H9 (cell line): ENCODE measurements around the gene TMEM63B. TPM values are rescaled to one million over a fixed set of nuclear protein-coding genes. Genes with fewer than 3 reads are reported as not detected.

Source experiments
- DNase-seq: peaks from one replicate; pipeline ENCODE4 v3.0.0-alpha.2; 2017
- H2AFZ ChIP-seq: one replicate; pipeline ENCODE4 v1.6.1; 2013; ENCODE audit warnings: mild to moderate bottlenecking, low read length, control low read depth, moderate library complexity
- H2AK5ac ChIP-seq: 2 replicates; pipeline ENCODE4 v1.6.1; 2013; ENCODE audit warnings: low read length, control low read depth, mixed read lengths; ENCODE audit not compliant: insufficient read length
- H2BK120ac ChIP-seq: one replicate; pipeline ENCODE4 v1.6.1; 2013; ENCODE audit warnings: low read depth, mild to moderate bottlenecking, low read length, control low read depth, inconsistent platforms; ENCODE audit not compliant: poor library complexity, severe bottlenecking
- H2BK12ac ChIP-seq: 2 replicates; pipeline ENCODE4 v1.6.1; 2013; ENCODE audit warnings: low read length, control low read depth, mixed read lengths, low read depth; ENCODE audit not compliant: insufficient read length
- H2BK15ac ChIP-seq: 2 replicates; pipeline ENCODE4 v1.6.1; 2013; ENCODE audit warnings: low read depth, low read length, control low read depth
- H2BK20ac ChIP-seq: one replicate; pipeline ENCODE4 v1.6.1; 2013; ENCODE audit warnings: low read depth, mild to moderate bottlenecking, low read length, control low read depth, inconsistent platforms; ENCODE audit not compliant: poor library complexity, severe bottlenecking
- H2BK5ac ChIP-seq: 2 replicates; pipeline ENCODE4 v1.6.1; 2013; ENCODE audit warnings: low read length, control low read depth, mixed read lengths; ENCODE audit not compliant: insufficient read length
- H3K14ac ChIP-seq: 2 replicates; pipeline ENCODE4 v1.6.1; 2013; ENCODE audit warnings: low read length, control low read depth; ENCODE audit not compliant: insufficient read depth
- H3K18ac ChIP-seq: 2 replicates; pipeline ENCODE4 v1.6.1; 2013; ENCODE audit warnings: low read depth, mild to moderate bottlenecking, mixed read lengths, low read length, control low read depth; ENCODE audit not compliant: insufficient read length
- H3K23ac ChIP-seq: 2 replicates; pipeline ENCODE4 v1.6.1; 2013; ENCODE audit warnings: low read length, control low read depth, mixed read lengths, low read depth; ENCODE audit not compliant: insufficient read length
- H3K23me2 ChIP-seq: 2 replicates; pipeline ENCODE4 v1.6.1; 2013; ENCODE audit warnings: low read depth, mild to moderate bottlenecking, mixed read lengths, low read length, control low read depth; ENCODE audit not compliant: insufficient read length, poor library complexity, severe bottlenecking
- H3K27ac ChIP-seq: 2 replicates; pipeline ENCODE4 v1.5.1; 2013; ENCODE audit warnings: low read length, control low read depth, mixed read lengths, low read depth; ENCODE audit not compliant: insufficient read length
- H3K27me3 ChIP-seq: 2 replicates; pipeline ENCODE4 v1.6.1; 2013; ENCODE audit warnings: low read length, control low read depth, inconsistent platforms; ENCODE audit not compliant: insufficient read depth
- H3K4ac ChIP-seq: 2 replicates; pipeline ENCODE4 v1.6.1; 2013; ENCODE audit warnings: low read depth, mild to moderate bottlenecking, control low read depth, inconsistent platforms, low read length, moderate library complexity
- H3K4me1 ChIP-seq: 2 replicates; pipeline ENCODE4 v1.6.1; 2013; ENCODE audit warnings: low read length, control low read depth, inconsistent platforms; ENCODE audit not compliant: insufficient read depth
- H3K4me2 ChIP-seq: 2 replicates; pipeline ENCODE4 v1.6.1; 2013; ENCODE audit warnings: low read length, control low read depth, mixed read lengths; ENCODE audit not compliant: insufficient read length, insufficient read depth
- H3K56ac ChIP-seq: 2 replicates; pipeline ENCODE4 v1.6.1; 2013; ENCODE audit warnings: low read depth, mild to moderate bottlenecking, mixed read lengths, low read length, control low read depth; ENCODE audit not compliant: insufficient read length
- H3K79me1 ChIP-seq: 2 replicates; pipeline ENCODE4 v1.6.1; 2013; ENCODE audit warnings: low read depth, mild to moderate bottlenecking, moderate library complexity, low read length, control low read depth, inconsistent platforms; ENCODE audit not compliant: insufficient read depth, poor library complexity, severe bottlenecking
- H3K79me2 ChIP-seq: 2 replicates; pipeline ENCODE4 v1.6.1; 2013; ENCODE audit warnings: low read length, control low read depth, inconsistent platforms; ENCODE audit not compliant: insufficient read depth
- H3K9ac ChIP-seq: 2 replicates; pipeline ENCODE4 v1.6.1; 2013; ENCODE audit warnings: low read length, control low read depth, mixed read lengths; ENCODE audit not compliant: insufficient read length; ENCODE audit errors: extremely low read depth
- H3K9me3 ChIP-seq: one replicate; pipeline ENCODE4 v1.6.1; 2013; ENCODE audit warnings: low read depth, low read length, inconsistent platforms; ENCODE audit not compliant: control insufficient read depth
- H3T11ph ChIP-seq: one replicate; pipeline ENCODE4 v1.6.1; 2013; ENCODE audit warnings: mild to moderate bottlenecking, low read length, control low read depth, inconsistent platforms
- H4K20me1 ChIP-seq: one replicate; pipeline ENCODE4 v1.6.1; 2013; ENCODE audit not compliant: control insufficient read depth, insufficient read length, insufficient read depth
- H4K5ac ChIP-seq: 2 replicates; pipeline ENCODE4 v1.6.1; 2013; ENCODE audit warnings: low read depth, mild to moderate bottlenecking, mixed read lengths, low read length, control low read depth; ENCODE audit not compliant: insufficient read length
- H4K8ac ChIP-seq: replicated peaks from 2 replicates; pipeline ENCODE4 v1.6.1; 2013; ENCODE audit warnings: low read length, control low read depth, mixed read lengths, low read depth; ENCODE audit not compliant: insufficient read length
- H4K91ac ChIP-seq: 2 replicates; pipeline ENCODE4 v1.6.1; 2013; ENCODE audit warnings: low read depth, mild to moderate bottlenecking, moderate library complexity, mixed read lengths, low read length, control low read depth; ENCODE audit not compliant: insufficient read length
- H3K27ac Mint-ChIP-seq, 3 experiments: 2 replicates in 2 of 3; 3 replicates in 1 of 3; pipeline ENCODE4 v1.8.0; 2020 to 2021; ENCODE audit warnings: mixed read lengths in 3 of 3, mild to moderate bottlenecking in 1 of 3, moderate library complexity in 1 of 3
- H3K27me3 Mint-ChIP-seq: 2 replicates; pipeline ENCODE4 v1.8.0; 2021; ENCODE audit warnings: low read depth, mild to moderate bottlenecking, moderate library complexity, mixed read lengths
- H3K36me3 Mint-ChIP-seq, 3 experiments: 2 replicates in 2 of 3; 3 replicates in 1 of 3; pipeline ENCODE4 v1.8.0; 2020 to 2021; ENCODE audit warnings: low read depth in 3 of 3, mixed read lengths in 3 of 3; ENCODE audit not compliant: insufficient read depth in 1 of 3
- H3K4me1 Mint-ChIP-seq, 2 experiments: 2 replicates each; pipeline ENCODE4 v1.8.0; 2020; ENCODE audit warnings: mixed read lengths in 2 of 2
- H3K4me3 Mint-ChIP-seq, 2 experiments: 2 replicates in 1 of 2; 3 replicates in 1 of 2; pipeline ENCODE4 v1.8.0; 2020 to 2021; ENCODE audit warnings: mild to moderate bottlenecking in 2 of 2, mixed read lengths in 2 of 2, moderate library complexity in 1 of 2
- H3K9me3 Mint-ChIP-seq, 2 experiments: 2 replicates in 1 of 2; 3 replicates in 1 of 2; pipeline ENCODE4 v1.8.0; 2020; ENCODE audit warnings: mild to moderate bottlenecking in 2 of 2, mixed read lengths in 2 of 2, moderate library complexity in 1 of 2
- WGBS: extraction: QIAGEN DNeasy Blood & Tissue Kit; methylation state at CpG from one replicate; pipeline ENCODE4 v1.1.7; 2013; ENCODE audit warnings: missing lambda C conversion rate, low lambda C conversion rate, mixed read lengths; ENCODE audit not compliant: insufficient read length; ENCODE audit errors: extremely low coverage; 5-methylcytosine and 5-hydroxymethylcytosine counted together
- total RNA-seq: library from RNA; stranded (reverse); gene quantifications from 2 replicates; pipeline ENCODE4 v1.2.1, GENCODE V29; 2021
- TF ChIP-seq, protein P1 (sequence below): fragments of 200-600 bp; sonication (generic); conservative IDR thresholded peaks from 3 replicates; pipeline ENCODE4 v1.8.0; 2021; ENCODE audit warnings: antibody characterized with exemption, mild to moderate bottlenecking

TMEM63B gene
- total RNA-seq, 1 experiment from 2014 or later: 56.3 TPM

- no peak overlapping the region for H3K4me2 ChIP-seq
- H3K56ac ChIP-seq: no peak overlapping the region
Observed at GRCh38 chr6:44142835-44143234, 15.5 kb downstream of the TMEM63B start.

More at GRCh38 chr6:44142835-44143234, 15.5 kb downstream of the TMEM63B start:
- Mint-ChIP-seq H3K4me3 (no peak overlapping the region), H3K27ac (no peak overlapping the region), H3K36me3 (peaks cover 20 to 71% (median 47%) of the 10 kb centered on the region in 3 experiments), H3K9me3 (no peaks in the 10 kb centered on the region), H3K27me3 (no peaks in the 10 kb centered on the region), H3K4me1 (peaks cover 0 to 11% of the 10 kb centered on the region in 2 experiments; a peak in 2 of 4 replicates)
- no CpG with 5 or more reads among the region's 1 CpG for WGBS
- no peak overlapping the region for H2BK15ac ChIP-seq
- no peak overlapping the region for H3K14ac ChIP-seq
- H3K9me3 ChIP-seq: no peaks in the 10 kb centered on the region
- no peaks in the 10 kb centered on the region for H3K79me1 ChIP-seq
- no peak overlapping the region for H3T11ph ChIP-seq
- no peak overlapping the region for H4K91ac ChIP-seq
- H2AK5ac ChIP-seq: no peak overlapping the region
- no peak overlapping the region for H2AFZ ChIP-seq
- H3K23ac ChIP-seq: no peak overlapping the region
- H3K18ac ChIP-seq: no peak overlapping the region
- no peak overlapping the region for H3K4ac ChIP-seq
- H2BK12ac ChIP-seq: no peak overlapping the region
- H2BK120ac ChIP-seq: no peak overlapping the region
- H4K8ac ChIP-seq: no peak overlapping the region
- H3K23me2 ChIP-seq: no peaks in the 10 kb centered on the region
- H3K9ac ChIP-seq: no peak overlapping the region
- no peak overlapping the region for H2BK20ac ChIP-seq
- no peak overlapping the region for H4K5ac ChIP-seq
- no peak overlapping the region for H2BK5ac ChIP-seq
- H4K20me1 ChIP-seq: peaks cover 3% of the 10 kb centered on the region
- no peak for DNase-seq
- H3K79me2 ChIP-seq: no peaks in the 10 kb centered on the region
- H3K4me1 ChIP-seq: no peaks in the 10 kb centered on the region
- TF ChIP-seq, protein P1, sequence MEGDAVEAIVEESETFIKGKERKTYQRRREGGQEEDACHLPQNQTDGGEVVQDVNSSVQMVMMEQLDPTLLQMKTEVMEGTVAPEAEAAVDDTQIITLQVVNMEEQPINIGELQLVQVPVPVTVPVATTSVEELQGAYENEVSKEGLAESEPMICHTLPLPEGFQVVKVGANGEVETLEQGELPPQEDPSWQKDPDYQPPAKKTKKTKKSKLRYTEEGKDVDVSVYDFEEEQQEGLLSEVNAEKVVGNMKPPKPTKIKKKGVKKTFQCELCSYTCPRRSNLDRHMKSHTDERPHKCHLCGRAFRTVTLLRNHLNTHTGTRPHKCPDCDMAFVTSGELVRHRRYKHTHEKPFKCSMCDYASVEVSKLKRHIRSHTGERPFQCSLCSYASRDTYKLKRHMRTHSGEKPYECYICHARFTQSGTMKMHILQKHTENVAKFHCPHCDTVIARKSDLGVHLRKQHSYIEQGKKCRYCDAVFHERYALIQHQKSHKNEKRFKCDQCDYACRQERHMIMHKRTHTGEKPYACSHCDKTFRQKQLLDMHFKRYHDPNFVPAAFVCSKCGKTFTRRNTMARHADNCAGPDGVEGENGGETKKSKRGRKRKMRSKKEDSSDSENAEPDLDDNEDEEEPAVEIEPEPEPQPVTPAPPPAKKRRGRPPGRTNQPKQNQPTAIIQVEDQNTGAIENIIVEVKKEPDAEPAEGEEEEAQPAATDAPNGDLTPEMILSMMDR: no peak
- H3K27me3 ChIP-seq: no peaks in the 10 kb centered on the region
- H3K27ac ChIP-seq: no peak overlapping the region
